Chondrocyte (in vitro differentiated cells): ENCODE data around the gene KRT38. TPM values are rescaled to one million over a fixed set of nuclear protein-coding genes. Genes with fewer than 3 reads are reported as not detected.

Source experiments
- DNase-seq: peaks from one replicate; pipeline ENCODE4 v3.0.0; 2021; ENCODE audit warnings: mixed read lengths, low spot score
- H3K27ac Mint-ChIP-seq: one replicate; pipeline ENCODE4 v1.8.0; 2021; ENCODE audit warnings: mild to moderate bottlenecking, moderate library complexity, mixed read lengths; ENCODE audit not compliant: unreplicated experiment
- H3K27me3 Mint-ChIP-seq: 2 replicates; pipeline ENCODE4 v1.8.0; 2021; ENCODE audit warnings: low read depth, mixed read lengths
- H3K36me3 Mint-ChIP-seq: 2 replicates; pipeline ENCODE4 v1.8.0; 2021; ENCODE audit warnings: low read depth, mixed read lengths
- H3K4me1 Mint-ChIP-seq: 2 replicates; pipeline ENCODE4 v1.8.0; 2021; ENCODE audit warnings: low read depth, mild to moderate bottlenecking, mixed read lengths
- H3K4me3 Mint-ChIP-seq: one replicate; pipeline ENCODE4 v1.8.0; 2021; ENCODE audit warnings: mild to moderate bottlenecking, moderate library complexity, mixed read lengths; ENCODE audit not compliant: unreplicated experiment
- H3K9me3 Mint-ChIP-seq: 2 replicates; pipeline ENCODE4 v1.8.0; 2021; ENCODE audit warnings: low read depth, mixed read lengths
- total RNA-seq: library from RNA; stranded (reverse); gene quantifications from 3 replicates; pipeline ENCODE4 v1.2.1, GENCODE V29; 2021
- TF ChIP-seq, protein P1 (sequence below): fragments of 200-600 bp; sonication (generic); IDR thresholded peaks from 2 replicates; pipeline ENCODE4 v1.5.0; 2021; ENCODE audit warnings: antibody characterized with exemption, mild to moderate bottlenecking, moderate library complexity

The KRT38 gene
- total RNA-seq, 1 donor from 2014 or later = not detected

DNA sequence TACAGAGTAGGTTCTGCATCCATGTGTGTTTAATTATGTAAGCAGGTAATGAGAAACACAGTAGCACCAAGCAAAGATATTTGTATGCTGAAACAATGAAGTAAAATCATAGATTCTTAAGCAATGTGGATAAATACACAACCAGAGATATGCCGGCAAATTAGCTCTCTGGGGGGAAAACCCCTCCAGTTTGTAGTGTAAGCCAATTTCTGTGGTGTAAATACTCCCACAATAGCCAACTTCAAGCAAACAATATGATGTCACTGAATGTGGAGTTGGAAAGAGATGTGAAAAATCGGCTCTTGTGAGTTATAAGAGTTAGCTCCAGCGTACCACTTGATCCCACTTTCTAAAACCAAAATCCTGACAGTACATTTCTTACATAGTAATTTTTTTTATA, 3.9 kb upstream of the KRT38 start:
- H3K36me3 Mint-ChIP-seq = no peaks in the 10 kb centered on the region
- H3K4me1 Mint-ChIP-seq = no peaks in the 10 kb centered on the region
- no peak overlapping the region for H3K27ac Mint-ChIP-seq
- TF ChIP-seq, protein P1, sequence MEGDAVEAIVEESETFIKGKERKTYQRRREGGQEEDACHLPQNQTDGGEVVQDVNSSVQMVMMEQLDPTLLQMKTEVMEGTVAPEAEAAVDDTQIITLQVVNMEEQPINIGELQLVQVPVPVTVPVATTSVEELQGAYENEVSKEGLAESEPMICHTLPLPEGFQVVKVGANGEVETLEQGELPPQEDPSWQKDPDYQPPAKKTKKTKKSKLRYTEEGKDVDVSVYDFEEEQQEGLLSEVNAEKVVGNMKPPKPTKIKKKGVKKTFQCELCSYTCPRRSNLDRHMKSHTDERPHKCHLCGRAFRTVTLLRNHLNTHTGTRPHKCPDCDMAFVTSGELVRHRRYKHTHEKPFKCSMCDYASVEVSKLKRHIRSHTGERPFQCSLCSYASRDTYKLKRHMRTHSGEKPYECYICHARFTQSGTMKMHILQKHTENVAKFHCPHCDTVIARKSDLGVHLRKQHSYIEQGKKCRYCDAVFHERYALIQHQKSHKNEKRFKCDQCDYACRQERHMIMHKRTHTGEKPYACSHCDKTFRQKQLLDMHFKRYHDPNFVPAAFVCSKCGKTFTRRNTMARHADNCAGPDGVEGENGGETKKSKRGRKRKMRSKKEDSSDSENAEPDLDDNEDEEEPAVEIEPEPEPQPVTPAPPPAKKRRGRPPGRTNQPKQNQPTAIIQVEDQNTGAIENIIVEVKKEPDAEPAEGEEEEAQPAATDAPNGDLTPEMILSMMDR = no peak
- H3K4me3 Mint-ChIP-seq = no peak overlapping the region
- H3K9me3 Mint-ChIP-seq = peaks cover 3% of the 10 kb centered on the region
- peaks cover 24% of the 10 kb centered on the region for H3K27me3 Mint-ChIP-seq
- no peak for DNase-seq

DNA sequence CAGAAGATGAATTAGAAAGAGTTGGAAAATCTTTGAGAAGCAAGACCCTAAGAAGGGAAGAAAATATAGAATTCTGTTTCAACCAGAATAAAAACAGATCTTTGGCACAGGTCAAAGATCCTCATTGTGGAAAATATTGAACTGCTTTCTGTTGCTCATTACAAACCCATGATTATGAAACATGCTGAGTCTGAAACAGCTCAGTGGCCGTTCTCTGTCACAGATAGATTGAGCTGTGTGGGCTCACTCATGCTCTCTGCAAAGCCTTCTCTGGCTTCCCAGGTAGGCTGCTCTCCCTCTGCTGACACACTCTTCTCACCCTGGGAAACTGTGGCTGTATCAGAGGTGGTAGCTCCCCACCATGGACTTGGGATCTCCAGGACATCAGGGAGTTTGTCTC, 3.4 kb upstream of the KRT38 start:
- H3K27ac Mint-ChIP-seq = no peak overlapping the region
- TF ChIP-seq, protein P1 = no peak
- no peak for DNase-seq
- H3K4me1 Mint-ChIP-seq = no peaks in the 10 kb centered on the region
- H3K27me3 Mint-ChIP-seq = peaks cover 25% of the 10 kb centered on the region
- H3K4me3 Mint-ChIP-seq = no peak overlapping the region
- no peaks in the 10 kb centered on the region for H3K36me3 Mint-ChIP-seq
- H3K9me3 Mint-ChIP-seq = peaks cover 3% of the 10 kb centered on the region

DNA sequence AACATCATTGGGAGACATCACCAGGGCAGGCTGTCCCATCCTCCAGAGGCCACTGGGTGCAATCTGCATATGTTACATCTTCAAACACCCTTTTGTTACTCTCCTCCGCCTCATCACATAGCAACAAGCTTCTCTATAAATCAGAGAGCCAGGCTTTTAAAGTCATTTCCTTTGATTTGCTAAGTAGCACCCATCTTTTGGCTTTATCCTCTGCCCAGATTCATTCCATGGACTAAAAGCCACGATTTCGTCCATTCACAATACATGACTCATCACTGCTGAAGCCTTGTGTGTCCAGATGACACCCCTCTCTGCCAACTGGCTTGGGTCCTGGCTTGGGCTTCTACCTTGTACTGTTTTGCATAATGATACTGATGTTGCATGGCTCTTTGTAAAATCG, 2.0 kb upstream of the KRT38 start:
- H3K27me3 Mint-ChIP-seq = peaks cover 20% of the 10 kb centered on the region
- H3K4me1 Mint-ChIP-seq = no peaks in the 10 kb centered on the region
- no peak overlapping the region for H3K4me3 Mint-ChIP-seq
- peaks cover 3% of the 10 kb centered on the region for H3K9me3 Mint-ChIP-seq
- TF ChIP-seq, protein P1 = no peak
- H3K27ac Mint-ChIP-seq = no peak overlapping the region
- DNase-seq = no peak
- H3K36me3 Mint-ChIP-seq = no peaks in the 10 kb centered on the region

DNA sequence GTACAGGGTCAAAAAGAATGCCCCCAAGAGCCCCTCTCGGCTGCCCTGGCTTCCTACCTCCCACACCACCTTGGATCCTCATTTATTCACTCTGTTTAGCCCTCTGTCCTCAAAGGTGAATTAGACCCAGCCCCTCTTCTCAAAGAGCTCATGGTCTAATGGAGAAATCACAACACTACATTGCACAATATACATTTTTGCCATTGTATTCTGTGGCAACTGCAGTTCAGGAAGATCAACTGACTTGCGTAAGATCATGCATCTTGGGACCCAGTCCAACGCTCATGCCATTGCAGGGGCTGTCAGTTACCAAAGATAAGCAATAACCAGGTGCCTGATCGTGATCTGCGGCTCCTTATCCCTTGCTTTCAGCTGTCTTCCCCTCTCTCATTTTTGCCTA, 1.4 kb downstream of the KRT38 start:
- no peak for DNase-seq
- peaks cover 23% of the 10 kb centered on the region for H3K27me3 Mint-ChIP-seq
- no peaks in the 10 kb centered on the region for H3K36me3 Mint-ChIP-seq
- H3K27ac Mint-ChIP-seq = no peak overlapping the region
- TF ChIP-seq, protein P1 = no peak
- H3K4me1 Mint-ChIP-seq = no peaks in the 10 kb centered on the region
- H3K4me3 Mint-ChIP-seq = no peak overlapping the region
- H3K9me3 Mint-ChIP-seq = peaks cover 3% of the 10 kb centered on the region

DNA sequence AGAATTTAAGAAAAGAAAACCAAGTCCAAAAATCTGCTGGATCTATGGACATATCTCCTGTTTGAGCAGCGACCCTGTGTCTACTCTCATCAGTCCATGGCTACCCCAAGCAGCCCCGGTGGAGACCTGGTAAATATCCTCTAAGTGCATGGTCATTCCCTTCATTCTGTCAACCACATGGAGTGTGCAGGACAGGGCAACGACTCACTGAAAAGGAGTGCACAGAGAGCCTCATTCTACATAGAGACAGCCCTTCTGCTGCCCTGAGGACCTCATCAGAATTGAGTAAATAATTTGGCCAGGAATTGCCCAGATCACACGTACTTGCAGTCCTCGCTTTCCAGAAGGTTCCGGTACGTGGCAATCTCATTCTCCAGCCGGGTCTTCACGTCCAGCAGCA, 3.0 kb downstream of the KRT38 start:
- TF ChIP-seq, protein P1 = no peak
- no peaks in the 10 kb centered on the region for H3K4me1 Mint-ChIP-seq
- no peaks in the 10 kb centered on the region for H3K36me3 Mint-ChIP-seq
- DNase-seq = no peak
- H3K4me3 Mint-ChIP-seq = no peak overlapping the region
- H3K9me3 Mint-ChIP-seq = no peaks in the 10 kb centered on the region
- H3K27ac Mint-ChIP-seq = no peak overlapping the region
- peaks cover 17% of the 10 kb centered on the region for H3K27me3 Mint-ChIP-seq
